ENCODE measurements around the gene SLC1A7. TPM values are rescaled to one million over a fixed set of nuclear protein-coding genes. Genes with fewer than 3 reads are reported as not detected.

The SLC1A7 gene
- total and polyA plus RNA-seq, 2 of the 13 experiments (the other 11 are each of a cell fraction or from before 2014, with no cell fraction given) = 0.04 to 2.0 TPM

DNA sequence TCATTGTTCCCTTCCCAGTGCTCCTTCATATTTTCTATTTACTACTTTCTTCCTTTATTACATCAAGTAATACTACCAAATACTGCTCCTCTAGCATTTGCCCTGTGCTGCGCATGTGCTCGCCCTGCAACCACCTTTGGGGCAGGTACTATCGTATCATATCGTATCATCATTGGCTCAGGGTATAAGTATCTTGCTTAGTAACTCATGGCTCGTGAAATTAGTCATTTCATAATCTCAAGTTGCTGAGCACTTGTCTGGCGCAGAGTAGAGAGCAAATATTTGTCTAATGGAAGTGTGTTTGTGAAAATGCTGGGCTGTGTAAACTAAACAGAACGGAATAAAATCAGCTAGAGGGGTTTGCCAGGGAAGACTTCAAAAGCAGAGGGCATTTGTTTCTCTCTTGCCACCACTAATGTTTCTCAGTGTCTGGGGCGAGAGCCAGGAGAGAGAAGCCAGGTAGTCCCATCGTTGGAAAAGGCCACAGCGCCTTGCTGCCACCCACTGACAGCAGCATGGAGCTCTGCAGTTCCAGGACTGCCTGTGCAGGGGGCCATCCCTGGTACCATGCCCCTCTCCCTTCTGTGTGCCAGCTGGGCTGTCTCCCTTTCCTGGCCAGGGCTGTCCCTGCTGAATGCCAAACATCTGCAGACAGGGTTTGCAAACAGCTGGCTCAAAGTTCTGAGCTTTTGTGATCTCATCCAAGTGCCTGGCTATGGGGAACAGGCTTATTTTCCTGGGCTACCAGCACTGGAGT, 34.2 kb upstream of the SLC1A7 start (continued):
- TF ChIP-seq EHMT2 (IDR thresholded peaks at IDR 0.05; ENCODE audit: borderline replicate concordance, low read depth, low read length) = no peak

DNA sequence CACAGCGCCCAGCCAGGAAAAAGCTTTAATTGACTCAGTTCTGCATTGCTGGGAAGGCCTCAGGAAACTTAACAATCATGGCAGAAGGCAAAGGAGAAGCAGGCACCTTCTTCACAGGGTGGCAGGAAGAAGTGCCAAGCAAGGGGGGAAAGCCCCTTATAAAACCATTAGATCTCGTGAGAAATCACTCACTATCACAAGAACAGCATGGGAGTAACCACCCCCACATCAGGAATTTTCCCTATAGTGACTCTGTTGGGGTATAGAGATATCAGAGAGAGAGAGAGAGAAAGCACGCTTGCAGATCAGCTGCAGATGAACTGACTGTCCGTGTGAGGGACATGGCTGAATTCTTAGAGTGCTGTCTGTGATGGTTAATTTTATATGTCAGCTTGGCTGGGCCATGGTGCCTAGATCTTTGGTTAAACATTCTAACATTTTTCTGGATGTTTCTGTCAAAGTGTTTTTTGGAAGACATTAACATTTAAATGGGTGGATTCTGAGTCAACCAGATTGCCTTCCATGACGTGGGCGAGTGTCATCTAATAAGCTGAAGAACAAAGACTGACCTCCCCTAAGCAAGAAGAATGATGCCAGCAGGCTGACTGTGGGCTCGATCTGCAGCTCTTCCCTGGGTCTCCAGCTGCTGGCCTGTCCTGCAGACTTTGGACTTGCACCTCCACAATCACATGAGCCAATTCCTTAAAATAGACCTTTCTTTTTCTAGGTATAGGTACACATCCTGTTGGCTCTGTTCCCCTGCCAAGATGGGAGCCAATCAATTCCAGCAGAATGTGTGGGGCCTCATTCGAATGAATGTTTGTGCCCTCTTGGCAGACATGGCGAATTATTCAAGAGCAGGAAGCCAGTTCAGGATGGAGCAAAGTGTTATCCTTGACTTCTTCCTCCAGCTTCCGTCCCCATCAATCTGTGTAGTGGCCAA, 32.8 kb upstream of the SLC1A7 start:
- no peaks in the 10 kb centered on the region; a peak in 2 of 5 replicates for H3K27me3 ChIP-seq (ENCODE audit: control insufficient read depth in 1 of 2, insufficient read depth in 2 of 2, low read length in 2 of 2)
- BruUV-seq (replicated peaks) = no TSS peak
- no peak overlapping the region for H3K9ac ChIP-seq (ENCODE audit: insufficient read depth, low read depth, low read length)
- H3K9me3 ChIP-seq (ENCODE audit: low read length) = no peaks in the 10 kb centered on the region
- DNase-seq (ENCODE audit: low spot score) (no peak), FAIRE-seq (no peak), ATAC-seq (no peak)
- in situ Hi-C loops (cut with HindIII; ENCODE audit: extremely low pct_ligation_motif_present, low pct_unique_long_range_greater_than_20kb) = no loop called here
- POLR2A ChIA-PET = interaction anchor here (0.6 to 3.1 kb wide), 8 partner anchors 8 to 86 kb away, joined by 3 to 15 read pairs (median 4); no protein-coding TSS in a partner anchor
- intact Hi-C loops (cut with micrococcal nuclease; ENCODE audit: unreplicated experiment) = no loop called here
- 56% methylated on average over 10 of the region's 10 CpGs for WGBS (ENCODE audit: low lambda C conversion rate)
- no peaks in the 10 kb centered on the region for H3K36me3 ChIP-seq (replicated peaks in 1 of 2; ENCODE audit: control insufficient read depth in 1 of 2, insufficient read depth in 2 of 2, low read length in 2 of 2)
- H3K27ac ChIP-seq (ENCODE audit: extremely low read length, insufficient read depth, low read length) = no peak overlapping the region
- no peaks in the 10 kb centered on the region for H4K20me1 ChIP-seq (ENCODE audit: insufficient read depth, low read length)
- peak overlapping the region; percentile 70 for H3K4me2 ChIP-seq (ENCODE audit: low read depth, low read length)
- H2AFZ ChIP-seq (ENCODE audit: low read length) = no peak overlapping the region
- no peak overlapping the region for H3K4me3 ChIP-seq (replicated peaks in 1 of 3; ENCODE audit: insufficient read depth in 1 of 3, low read depth in 2 of 3, low read length in 3 of 3)
- H3K4me1 ChIP-seq (ENCODE audit: insufficient read depth, low read length) = peaks cover 76% of the 10 kb centered on the region
- no peaks in the 10 kb centered on the region for H3K79me2 ChIP-seq (ENCODE audit: insufficient read depth, low read length)
- CTCF ChIA-PET (ENCODE audit: low intra/inter-chr PET ratio, low total read pairs) = no interaction called here
- TF ChIP-seq, protein P1, sequence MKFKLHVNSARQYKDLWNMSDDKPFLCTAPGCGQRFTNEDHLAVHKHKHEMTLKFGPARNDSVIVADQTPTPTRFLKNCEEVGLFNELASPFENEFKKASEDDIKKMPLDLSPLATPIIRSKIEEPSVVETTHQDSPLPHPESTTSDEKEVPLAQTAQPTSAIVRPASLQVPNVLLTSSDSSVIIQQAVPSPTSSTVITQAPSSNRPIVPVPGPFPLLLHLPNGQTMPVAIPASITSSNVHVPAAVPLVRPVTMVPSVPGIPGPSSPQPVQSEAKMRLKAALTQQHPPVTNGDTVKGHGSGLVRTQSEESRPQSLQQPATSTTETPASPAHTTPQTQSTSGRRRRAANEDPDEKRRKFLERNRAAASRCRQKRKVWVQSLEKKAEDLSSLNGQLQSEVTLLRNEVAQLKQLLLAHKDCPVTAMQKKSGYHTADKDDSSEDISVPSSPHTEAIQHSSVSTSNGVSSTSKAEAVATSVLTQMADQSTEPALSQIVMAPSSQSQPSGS (CRISPR knock-in tag; IDR thresholded peaks at IDR 0.05) = no peak
- TF ChIP-seq ZNF552 (CRISPR knock-in tag; IDR thresholded peaks at IDR 0.05; ENCODE audit: borderline replicate concordance) = no peak
- peak; percentile 45 for TF ChIP-seq HNF4A (CRISPR knock-in tag; IDR thresholded peaks at IDR 0.05)
- no peak for TF ChIP-seq RFXANK (CRISPR knock-in tag; IDR thresholded peaks at IDR 0.05)
- TF ChIP-seq, protein P2, sequence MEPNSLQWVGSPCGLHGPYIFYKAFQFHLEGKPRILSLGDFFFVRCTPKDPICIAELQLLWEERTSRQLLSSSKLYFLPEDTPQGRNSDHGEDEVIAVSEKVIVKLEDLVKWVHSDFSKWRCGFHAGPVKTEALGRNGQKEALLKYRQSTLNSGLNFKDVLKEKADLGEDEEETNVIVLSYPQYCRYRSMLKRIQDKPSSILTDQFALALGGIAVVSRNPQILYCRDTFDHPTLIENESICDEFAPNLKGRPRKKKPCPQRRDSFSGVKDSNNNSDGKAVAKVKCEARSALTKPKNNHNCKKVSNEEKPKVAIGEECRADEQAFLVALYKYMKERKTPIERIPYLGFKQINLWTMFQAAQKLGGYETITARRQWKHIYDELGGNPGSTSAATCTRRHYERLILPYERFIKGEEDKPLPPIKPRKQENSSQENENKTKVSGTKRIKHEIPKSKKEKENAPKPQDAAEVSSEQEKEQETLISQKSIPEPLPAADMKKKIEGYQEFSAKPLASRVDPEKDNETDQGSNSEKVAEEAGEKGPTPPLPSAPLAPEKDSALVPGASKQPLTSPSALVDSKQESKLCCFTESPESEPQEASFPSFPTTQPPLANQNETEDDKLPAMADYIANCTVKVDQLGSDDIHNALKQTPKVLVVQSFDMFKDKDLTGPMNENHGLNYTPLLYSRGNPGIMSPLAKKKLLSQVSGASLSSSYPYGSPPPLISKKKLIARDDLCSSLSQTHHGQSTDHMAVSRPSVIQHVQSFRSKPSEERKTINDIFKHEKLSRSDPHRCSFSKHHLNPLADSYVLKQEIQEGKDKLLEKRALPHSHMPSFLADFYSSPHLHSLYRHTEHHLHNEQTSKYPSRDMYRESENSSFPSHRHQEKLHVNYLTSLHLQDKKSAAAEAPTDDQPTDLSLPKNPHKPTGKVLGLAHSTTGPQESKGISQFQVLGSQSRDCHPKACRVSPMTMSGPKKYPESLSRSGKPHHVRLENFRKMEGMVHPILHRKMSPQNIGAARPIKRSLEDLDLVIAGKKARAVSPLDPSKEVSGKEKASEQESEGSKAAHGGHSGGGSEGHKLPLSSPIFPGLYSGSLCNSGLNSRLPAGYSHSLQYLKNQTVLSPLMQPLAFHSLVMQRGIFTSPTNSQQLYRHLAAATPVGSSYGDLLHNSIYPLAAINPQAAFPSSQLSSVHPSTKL (CRISPR knock-in tag; IDR thresholded peaks at IDR 0.05) = peak; percentile 57
- TF ChIP-seq, protein P3, sequence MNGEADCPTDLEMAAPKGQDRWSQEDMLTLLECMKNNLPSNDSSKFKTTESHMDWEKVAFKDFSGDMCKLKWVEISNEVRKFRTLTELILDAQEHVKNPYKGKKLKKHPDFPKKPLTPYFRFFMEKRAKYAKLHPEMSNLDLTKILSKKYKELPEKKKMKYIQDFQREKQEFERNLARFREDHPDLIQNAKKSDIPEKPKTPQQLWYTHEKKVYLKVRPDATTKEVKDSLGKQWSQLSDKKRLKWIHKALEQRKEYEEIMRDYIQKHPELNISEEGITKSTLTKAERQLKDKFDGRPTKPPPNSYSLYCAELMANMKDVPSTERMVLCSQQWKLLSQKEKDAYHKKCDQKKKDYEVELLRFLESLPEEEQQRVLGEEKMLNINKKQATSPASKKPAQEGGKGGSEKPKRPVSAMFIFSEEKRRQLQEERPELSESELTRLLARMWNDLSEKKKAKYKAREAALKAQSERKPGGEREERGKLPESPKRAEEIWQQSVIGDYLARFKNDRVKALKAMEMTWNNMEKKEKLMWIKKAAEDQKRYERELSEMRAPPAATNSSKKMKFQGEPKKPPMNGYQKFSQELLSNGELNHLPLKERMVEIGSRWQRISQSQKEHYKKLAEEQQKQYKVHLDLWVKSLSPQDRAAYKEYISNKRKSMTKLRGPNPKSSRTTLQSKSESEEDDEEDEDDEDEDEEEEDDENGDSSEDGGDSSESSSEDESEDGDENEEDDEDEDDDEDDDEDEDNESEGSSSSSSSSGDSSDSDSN (CRISPR knock-in tag; IDR thresholded peaks at IDR 0.05) = no peak
- peak; percentile 26; the same call in 1 of the 2 replicates for TF ChIP-seq RARA (CRISPR knock-in tag; IDR thresholded peaks at IDR 0.05)
- TF ChIP-seq NFIB (CRISPR knock-in tag; IDR thresholded peaks at IDR 0.05; ENCODE audit: borderline replicate concordance) = no peak
- TF ChIP-seq ZBTB7B (CRISPR knock-in tag; IDR thresholded peaks at IDR 0.05) = no peak
- TF ChIP-seq CC2D1A (CRISPR knock-in tag; IDR thresholded peaks at IDR 0.05) = no peak
- peak; percentile 94 for TF ChIP-seq MEF2D (CRISPR knock-in tag; IDR thresholded peaks at IDR 0.05)
- 0 out of 2 replicates have a peak, but pooled peaks have one; percentile 7 for TF ChIP-seq ZMYM3 (CRISPR knock-in tag; IDR thresholded peaks at IDR 0.05)

Data from HepG2 (cell line).